ENCODE results near the gene FAM20C. TPM values are rescaled to one million over a fixed set of nuclear protein-coding genes. Genes with fewer than 3 reads are reported as not detected.

Gene FAM20C
- total RNA-seq, 4 donors from 2014 or later = 41.9 to 87.5 (median 73.6) TPM

GRCh38 chr7:195830-196128, 3.4 kb downstream of the FAM20C start:
- Histone ChIP-seq H3K4me3 (peak overlapping the region in 1 of 2 donors; percentile 86), H3K36me3 (peaks cover 0 to 55% of the 10 kb centered on the region in 2 donors), H3K27ac (peak overlapping the region in 3 of 4 donors; percentile 92 to 95 (median 94)), H3K9me3 (no peaks in the 10 kb centered on the region), H3K4me1 (peaks cover 0 to 85% (median 30%) of the 10 kb centered on the region in 3 donors), H3K27me3 (no peaks in the 10 kb centered on the region)
- no peak for ATAC-seq
- WGBS, 2 donors (ENCODE audit: low coverage in 1 of 2) = 80% methylated on average over 1 of the region's 19 CpGs; no CpG with 5 or more reads in 1 of the 2 donors
- TF ChIP-seq POLR2AphosphoS5 (IDR thresholded peaks at IDR 0.05) (no peak), CTCF (IDR thresholded peaks at IDR 0.05) (no peak), EP300 (IDR thresholded peaks at IDR 0.05) (no peak), POLR2A (IDR thresholded peaks at IDR 0.05) (no peak)

- TF ChIP-seq EP300 (IDR thresholded peaks at IDR 0.05) (no peak), CTCF (IDR thresholded peaks at IDR 0.05) (no peak)
- no peaks in the 10 kb centered on the region for H3K9me3 ChIP-seq
- H3K27me3 ChIP-seq = no peaks in the 10 kb centered on the region
- no peak overlapping the region for H3K4me3 ChIP-seq
- no peak overlapping the region for H3K27ac ChIP-seq
- H3K4me1 ChIP-seq = peaks cover 0 to 85% (median 25%) of the 10 kb centered on the region in 3 donors
- ATAC-seq = no peak
- peaks cover 0 to 61% of the 10 kb centered on the region in 2 donors for H3K36me3 ChIP-seq
- no CpG with 5 or more reads among the region's 5 CpGs for WGBS, 2 donors (ENCODE audit: low coverage in 1 of 2)
These were observed 3.9 kb downstream of the FAM20C start for GRCh38 chr7:196283-196682.

- Histone ChIP-seq H3K4me1 (peaks cover 0 to 82% (median 24%) of the 10 kb centered on the region in 3 donors), H3K27ac (peak overlapping the region in 1 of 4 donors; percentile 15), H3K36me3 (peaks cover 0 to 65% of the 10 kb centered on the region in 2 donors), H3K27me3 (no peaks in the 10 kb centered on the region), H3K4me3 (no peak overlapping the region), H3K9me3 (no peaks in the 10 kb centered on the region)
- TF ChIP-seq POLR2A (IDR thresholded peaks at IDR 0.05) (no peak), POLR2AphosphoS5 (IDR thresholded peaks at IDR 0.05) (no peak), EP300 (IDR thresholded peaks at IDR 0.05) (no peak), CTCF (IDR thresholded peaks at IDR 0.05) (no peak)
- no peak for ATAC-seq
- WGBS, 2 donors (ENCODE audit: low coverage in 1 of 2) = 57% methylated on average over 1 of the region's 13 CpGs; no CpG with 5 or more reads in 1 of the 2 donors
These were observed 4.5 kb downstream of the FAM20C start for GRCh38 chr7:196778-197321.

GRCh38 chr7:197413-198335, 5.3 kb downstream of the FAM20C start:
- ATAC-seq = no peak
- no peak overlapping the region for H3K27ac ChIP-seq
- H3K4me3 ChIP-seq = no peak overlapping the region
- no peak for TF ChIP-seq POLR2AphosphoS5 (IDR thresholded peaks at IDR 0.05)
- TF ChIP-seq POLR2A (IDR thresholded peaks at IDR 0.05) = no peak
- no peak for TF ChIP-seq CTCF (IDR thresholded peaks at IDR 0.05)
- no peak for TF ChIP-seq EP300 (IDR thresholded peaks at IDR 0.05)
- WGBS, 2 donors (ENCODE audit: low coverage in 1 of 2) = 83% methylated on average over 1 of the region's 22 CpGs; no CpG with 5 or more reads in 1 of the 2 donors
- peaks cover 0 to 90% (median 24%) of the 10 kb centered on the region in 3 donors for H3K4me1 ChIP-seq
- H3K27me3 ChIP-seq = no peaks in the 10 kb centered on the region
- H3K9me3 ChIP-seq = no peaks in the 10 kb centered on the region
- peaks cover 0 to 74% of the 10 kb centered on the region in 2 donors for H3K36me3 ChIP-seq

Data from gastroesophageal sphincter (tissue), 4 donors.